Sigmoid colon (tissue), 3 donors: ENCODE measurements around the gene SORCS2.

Source experiments
- POLR2A ChIP-seq, 2 donors: fragments of 450-650 bp; IDR thresholded peaks; one replicate each; pipeline ENCODE4 v1.6.1; 2016; ENCODE audit warnings: antibody characterized with exemption in 2 of 2, mild to moderate bottlenecking in 2 of 2, moderate library complexity in 2 of 2
- TF ChIP-seq, protein P1 (sequence below), 4 experiments: fragments of 450-650 bp in 3 of 4; fragments of 200-600 bp in 1 of 4; IDR thresholded peaks; one replicate each; pipeline ENCODE4 v1.5.1; 2016 to 2019; ENCODE audit warnings: antibody characterized with exemption in 4 of 4, mild to moderate bottlenecking in 3 of 4, moderate library complexity in 2 of 4

GRCh38 chr4:7444314-7444713 is 252.0 kb downstream of the SORCS2 start:
- TF ChIP-seq, protein P1, sequence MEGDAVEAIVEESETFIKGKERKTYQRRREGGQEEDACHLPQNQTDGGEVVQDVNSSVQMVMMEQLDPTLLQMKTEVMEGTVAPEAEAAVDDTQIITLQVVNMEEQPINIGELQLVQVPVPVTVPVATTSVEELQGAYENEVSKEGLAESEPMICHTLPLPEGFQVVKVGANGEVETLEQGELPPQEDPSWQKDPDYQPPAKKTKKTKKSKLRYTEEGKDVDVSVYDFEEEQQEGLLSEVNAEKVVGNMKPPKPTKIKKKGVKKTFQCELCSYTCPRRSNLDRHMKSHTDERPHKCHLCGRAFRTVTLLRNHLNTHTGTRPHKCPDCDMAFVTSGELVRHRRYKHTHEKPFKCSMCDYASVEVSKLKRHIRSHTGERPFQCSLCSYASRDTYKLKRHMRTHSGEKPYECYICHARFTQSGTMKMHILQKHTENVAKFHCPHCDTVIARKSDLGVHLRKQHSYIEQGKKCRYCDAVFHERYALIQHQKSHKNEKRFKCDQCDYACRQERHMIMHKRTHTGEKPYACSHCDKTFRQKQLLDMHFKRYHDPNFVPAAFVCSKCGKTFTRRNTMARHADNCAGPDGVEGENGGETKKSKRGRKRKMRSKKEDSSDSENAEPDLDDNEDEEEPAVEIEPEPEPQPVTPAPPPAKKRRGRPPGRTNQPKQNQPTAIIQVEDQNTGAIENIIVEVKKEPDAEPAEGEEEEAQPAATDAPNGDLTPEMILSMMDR (IDR thresholded peaks at IDR 0.05): no peak
- TF ChIP-seq POLR2A (IDR thresholded peaks at IDR 0.05): no peak
